Measurements from ENCODE around the gene AQP12B. TPM values are rescaled to one million over a fixed set of nuclear protein-coding genes. Genes with fewer than 3 reads are reported as not detected.

Gene AQP12B
- total and polyA plus RNA-seq, 9 of the 15 experiments (the other 6 are each of a cell fraction or from before 2014, with no cell fraction given), result not detected

- H3K36me3 ChIP-seq (ENCODE audit: control insufficient read depth, insufficient read depth, low read length), result no peaks in the 10 kb centered on the region
- peaks cover 0 to 16% of the 10 kb centered on the region in 2 experiments; a peak in 2 of 5 replicates for H3K27me3 ChIP-seq (ENCODE audit: control insufficient read depth in 2 of 2, insufficient read depth in 2 of 2, low read length in 2 of 2)
- H3K9me3 ChIP-seq (replicated peaks; ENCODE audit: control insufficient read depth, insufficient read depth, low read depth, low read length), result 0 out of 2 replicates have a peak, but pooled peaks cover 1% of the 10 kb centered on the region
- H3K79me2 ChIP-seq (ENCODE audit: control insufficient read depth, insufficient read depth, low read length), result no peaks in the 10 kb centered on the region
- FAIRE-seq (no peak), ATAC-seq (no peak), DNase-seq (ENCODE audit: extremely low read depth in 1 of 4, low spot score in 3 of 4) (no peak)
- H3K9ac ChIP-seq (ENCODE audit: insufficient read depth in 1 of 2, low read depth in 2 of 2, low read length in 2 of 2), result no peak overlapping the region
- H2AFZ ChIP-seq (ENCODE audit: low read depth, low read length), result no peak overlapping the region
- no peaks in the 10 kb centered on the region for H3K9me1 ChIP-seq (ENCODE audit: control insufficient read depth, insufficient read depth, low read length)
- H3K4me2 ChIP-seq (ENCODE audit: insufficient read depth, low read length), result no peak overlapping the region
- intact Hi-C loops (cut with micrococcal nuclease) (no loop called here), in situ Hi-C loops (cut with MboI) (no loop called here)
- ChIA-PET CTCF (ENCODE audit: low intra/inter-chr PET ratio) (no interaction called here), POLR2A (no interaction called here)
- no TSS peak for BruUV-seq (replicated peaks)
- 11% methylated on average over 6 of the region's 21 CpGs for WGBS (ENCODE audit: insufficient coverage, low coverage, missing lambda C conversion rate)
- TF ChIP-seq FOXK1 (CRISPR knock-in tag; IDR thresholded peaks at IDR 0.05; ENCODE audit: borderline replicate concordance) (no peak), PCBP2 (IDR thresholded peaks at IDR 0.05; ENCODE audit: low read depth, low read length, poor library complexity, severe bottlenecking) (no peak), HMG20A (CRISPR knock-in tag; conservative IDR thresholded peaks at IDR 0.05) (no peak), SMARCA4 (IDR thresholded peaks at IDR 0.05) (no peak), SNIP1 (IDR thresholded peaks at IDR 0.05; ENCODE audit: low read depth) (no peak), ZKSCAN3 (CRISPR knock-in tag; IDR thresholded peaks at IDR 0.05) (no peak), HDAC2 (IDR thresholded peaks at IDR 0.05) (no peak), ZNF584 (CRISPR knock-in tag; IDR thresholded peaks at IDR 0.05; ENCODE audit: low read depth) (no peak), ZNF696 (CRISPR knock-in tag; conservative IDR thresholded peaks at IDR 0.05) (no peak), XRCC3 (IDR thresholded peaks at IDR 0.05) (no peak), ATF4 (CRISPR knock-in tag; IDR thresholded peaks at IDR 0.05) (no peak), NONO (IDR thresholded peaks at IDR 0.05; ENCODE audit: low read depth in 2 of 2, low read length in 1 of 2) (no peak), TAF15 (IDR thresholded peaks at IDR 0.05; ENCODE audit: low read depth, low read length) (no peak), HMBOX1 (IDR thresholded peaks at IDR 0.05) (no peak), EGR1 (conservative IDR thresholded peaks at IDR 0.05) (no peak), TEAD2 (tag; IDR thresholded peaks at IDR 0.05) (no peak), MCM7 (IDR thresholded peaks at IDR 0.05) (no peak), ZNF280B (CRISPR knock-in tag; IDR thresholded peaks at IDR 0.05) (no peak)
- peaks cover 0 to 9% of the 10 kb centered on the region in 2 experiments; a peak in 2 of 5 replicates for H3K4me1 ChIP-seq (replicated peaks in 1 of 2; ENCODE audit: control insufficient read depth in 2 of 2, insufficient read depth in 2 of 2, low read length in 2 of 2)
- H3K4me3 ChIP-seq, result no peak overlapping the region
- no peak overlapping the region for H3K27ac ChIP-seq (ENCODE audit: extremely low read depth, low read depth, low read length)
- no peaks in the 10 kb centered on the region for H4K20me1 ChIP-seq (replicated peaks; ENCODE audit: control insufficient read depth, insufficient read depth, low read length)
These were observed 51.7 kb downstream of the AQP12B start for GRCh38 chr2:240630771-240631547.
